Neuron (in vitro differentiated cells): ENCODE data around the gene ROBO3.

Source experiments
- H2AFZ ChIP-seq: one replicate; pipeline ENCODE4 v1.6.1; 2013; ENCODE audit warnings: low read depth, mild to moderate bottlenecking, inconsistent platforms, low read length, moderate library complexity
- H3K27me3 ChIP-seq: one replicate; pipeline ENCODE4 v1.6.1; 2013; ENCODE audit warnings: low read length; ENCODE audit not compliant: insufficient read depth
- H3K36me3 ChIP-seq: one replicate; pipeline ENCODE4 v1.6.1; 2013; ENCODE audit warnings: low read length; ENCODE audit not compliant: insufficient read depth
- H3K4me1 ChIP-seq: one replicate; pipeline ENCODE4 v1.6.1; 2013; ENCODE audit warnings: low read length; ENCODE audit not compliant: insufficient read depth
- H3K4me3 ChIP-seq: 2 replicates; pipeline ENCODE4 v1.5.1; 2013; ENCODE audit warnings: mild to moderate bottlenecking, low read length, moderate library complexity
- H3K9me3 ChIP-seq: one replicate; pipeline ENCODE4 v1.6.1; 2013; ENCODE audit warnings: low read length

ROBO3 gene

GRCh38 chr11:124894606-124895430 lies 29.6 kb downstream of the ROBO3 start:
- Histone ChIP-seq H3K27me3 (peaks cover 10% of the 10 kb centered on the region), H2AFZ (no peak overlapping the region), H3K4me3 (no peak overlapping the region), H3K9me3 (no peaks in the 10 kb centered on the region), H3K4me1 (peaks cover 6% of the 10 kb centered on the region), H3K36me3 (no peaks in the 10 kb centered on the region)

GRCh38 chr11:124895471-124895971 lies 30.3 kb downstream of the ROBO3 start:
- Histone ChIP-seq H3K4me3 (no peak overlapping the region), H3K27me3 (peaks cover 8% of the 10 kb centered on the region), H2AFZ (no peak overlapping the region), H3K9me3 (no peaks in the 10 kb centered on the region), H3K4me1 (peaks cover 6% of the 10 kb centered on the region), H3K36me3 (no peaks in the 10 kb centered on the region)

GRCh38 chr11:124896071-124896750 lies 31.0 kb downstream of the ROBO3 start:
- Histone ChIP-seq H3K4me1 (peaks cover 6% of the 10 kb centered on the region), H3K4me3 (no peak overlapping the region), H3K9me3 (no peaks in the 10 kb centered on the region), H3K36me3 (no peaks in the 10 kb centered on the region), H3K27me3 (peaks cover 8% of the 10 kb centered on the region), H2AFZ (no peak overlapping the region)

- Histone ChIP-seq H3K36me3 (no peaks in the 10 kb centered on the region), H3K4me1 (peaks cover 6% of the 10 kb centered on the region), H3K4me3 (no peak overlapping the region), H3K9me3 (no peaks in the 10 kb centered on the region), H3K27me3 (peaks cover 7% of the 10 kb centered on the region), H2AFZ (no peak overlapping the region)
Observed at GRCh38 chr11:124896821-124897391, 31.7 kb downstream of the ROBO3 start.

GRCh38 chr11:124897674-124898262 lies 32.5 kb downstream of the ROBO3 start, which contains the start of gene ROBO4:
ROBO4 (minus strand) TSS chr11:124897865; CDS start chr11:124897795, 70 bp downstream.
- no peaks in the 10 kb centered on the region for H3K9me3 ChIP-seq
- H3K4me3 ChIP-seq, result no peak within 1 kb of the TSS
- H2AFZ ChIP-seq, result no peak within 1 kb of the TSS

GRCh38 chr11:124898263-124898680 lies 33.0 kb downstream of the ROBO3 start:
- peaks cover 3% of the 10 kb centered on the region for H3K27me3 ChIP-seq

More at GRCh38 chr11:124897674-124898262, 32.5 kb downstream of the ROBO3 start, which contains the start of gene ROBO4:
- peaks cover 6% of the 10 kb centered on the region for H3K4me1 ChIP-seq
- peaks cover 3% of the 10 kb centered on the region for H3K27me3 ChIP-seq
- no peaks in the 10 kb centered on the region for H3K36me3 ChIP-seq

GRCh38 chr11:124898711-124899110 lies 33.5 kb downstream of the ROBO3 start:
- peaks cover 3% of the 10 kb centered on the region for H3K27me3 ChIP-seq
- H3K4me1 ChIP-seq, result peaks cover 6% of the 10 kb centered on the region
- no peak overlapping the region for H3K4me3 ChIP-seq
- no peaks in the 10 kb centered on the region for H3K9me3 ChIP-seq
- H2AFZ ChIP-seq, result no peak overlapping the region
- no peaks in the 10 kb centered on the region for H3K36me3 ChIP-seq

More at GRCh38 chr11:124898263-124898680, 33.0 kb downstream of the ROBO3 start:
- Histone ChIP-seq H2AFZ (no peak overlapping the region), H3K36me3 (no peaks in the 10 kb centered on the region), H3K9me3 (no peaks in the 10 kb centered on the region), H3K4me3 (no peak overlapping the region), H3K4me1 (peaks cover 6% of the 10 kb centered on the region)

- Histone ChIP-seq H3K4me1 (peaks cover 6% of the 10 kb centered on the region), H3K27me3 (peaks cover 3% of the 10 kb centered on the region), H3K36me3 (no peaks in the 10 kb centered on the region), H3K9me3 (no peaks in the 10 kb centered on the region), H2AFZ (no peak overlapping the region), H3K4me3 (no peak overlapping the region)
Observed at GRCh38 chr11:124899383-124900145, 34.3 kb downstream of the ROBO3 start.

- H3K36me3 ChIP-seq, result no peaks in the 10 kb centered on the region
- H3K27me3 ChIP-seq, result peaks cover 3% of the 10 kb centered on the region
- H3K4me1 ChIP-seq, result peaks cover 6% of the 10 kb centered on the region
- no peaks in the 10 kb centered on the region for H3K9me3 ChIP-seq
- H3K4me3 ChIP-seq, result no peak overlapping the region
- H2AFZ ChIP-seq, result no peak overlapping the region
Observed at GRCh38 chr11:124900464-124900863, 35.2 kb downstream of the ROBO3 start.

- Histone ChIP-seq H3K4me1 (peaks cover 6% of the 10 kb centered on the region), H3K4me3 (no peak overlapping the region), H2AFZ (no peak overlapping the region), H3K27me3 (peaks cover 3% of the 10 kb centered on the region), H3K9me3 (no peaks in the 10 kb centered on the region), H3K36me3 (no peaks in the 10 kb centered on the region)
Observed at GRCh38 chr11:124902616-124903015, 37.4 kb downstream of the ROBO3 start.

- Histone ChIP-seq H2AFZ (no peak overlapping the region), H3K9me3 (no peaks in the 10 kb centered on the region), H3K4me3 (no peak overlapping the region), H3K4me1 (no peaks in the 10 kb centered on the region), H3K36me3 (no peaks in the 10 kb centered on the region), H3K27me3 (peaks cover 24% of the 10 kb centered on the region)
Observed at GRCh38 chr11:124915541-124916369, 50.5 kb downstream of the ROBO3 start.

GRCh38 chr11:124916370-124916710 lies 51.1 kb downstream of the ROBO3 start:
- Histone ChIP-seq H3K27me3 (peaks cover 25% of the 10 kb centered on the region), H2AFZ (no peak overlapping the region), H3K4me1 (no peaks in the 10 kb centered on the region), H3K4me3 (no peak overlapping the region), H3K9me3 (no peaks in the 10 kb centered on the region), H3K36me3 (no peaks in the 10 kb centered on the region)
